ENCODE results near the gene YKT6.

Gene YKT6

GRCh38 chr7:44258865-44259546, 58.2 kb downstream of the YKT6 start:
- no peak for DNase-seq (ENCODE audit: low spot score)

- DNase-seq (ENCODE audit: low spot score) = no peak
These were observed 59.0 kb downstream of the YKT6 start for GRCh38 chr7:44259547-44260457.

GRCh38 chr7:44261240-44261639, 60.5 kb downstream of the YKT6 start:
- no peak for DNase-seq (ENCODE audit: low spot score)

- no peak for DNase-seq (ENCODE audit: low spot score)
These were observed 61.3 kb downstream of the YKT6 start for GRCh38 chr7:44262031-44262430.

- DNase-seq (ENCODE audit: low spot score) = no peak
These were observed 62.7 kb downstream of the YKT6 start for GRCh38 chr7:44263326-44264082.

Data from hematopoietic multipotent progenitor cell treated with erythropoietin and hydrocortisone succinate and interleukin-3 and kit ligand, for 17 days (in vitro differentiated cells).